Progenitor cell of endocrine pancreas (in vitro differentiated cells): ENCODE measurements around the gene SH3BP1. TPM values are rescaled to one million over a fixed set of nuclear protein-coding genes. Genes with fewer than 3 reads are reported as not detected.

ENCODE experiments used
- DNase-seq: peaks from one replicate; pipeline ENCODE4 v3.0.0; 2021; ENCODE audit warnings: low spot score; ENCODE audit not compliant: unreplicated experiment
- H3K27ac Mint-ChIP-seq: 2 replicates; pipeline ENCODE4 v1.8.0; 2021; ENCODE audit warnings: mild to moderate bottlenecking, moderate library complexity, mixed read lengths
- H3K27me3 Mint-ChIP-seq: 2 replicates; pipeline ENCODE4 v1.8.0; 2021; ENCODE audit warnings: mixed read lengths
- H3K36me3 Mint-ChIP-seq: 2 replicates; pipeline ENCODE4 v1.8.0; 2022; ENCODE audit warnings: mixed read lengths; ENCODE audit not compliant: insufficient read depth
- H3K4me1 Mint-ChIP-seq: 2 replicates; pipeline ENCODE4 v1.8.0; 2021; ENCODE audit warnings: low read depth, mixed read lengths
- H3K4me3 Mint-ChIP-seq: 2 replicates; pipeline ENCODE4 v1.8.0; 2021; ENCODE audit warnings: low read depth, mild to moderate bottlenecking, moderate library complexity, mixed read lengths
- H3K9me3 Mint-ChIP-seq: 2 replicates; pipeline ENCODE4 v1.8.0; 2021; ENCODE audit warnings: low read depth, mixed read lengths
- total RNA-seq: library from RNA; stranded (reverse); gene quantifications from 2 replicates; pipeline ENCODE4 v1.2.1, GENCODE V29; 2021
- TF ChIP-seq, protein P1 (sequence below): fragments of 200-600 bp; sonication (generic); IDR thresholded peaks from one replicate; pipeline ENCODE4 v1.5.0; 2021; ENCODE audit warnings: antibody characterized with exemption, mild to moderate bottlenecking; ENCODE audit not compliant: unreplicated experiment

SH3BP1 gene
- total RNA-seq, 1 donor from 2014 or later, result 27.4 TPM

GRCh38 chr22:37669586-37669985 lies 30.1 kb downstream of the SH3BP1 start:
- no peaks in the 10 kb centered on the region for H3K9me3 Mint-ChIP-seq
- no peaks in the 10 kb centered on the region for H3K4me1 Mint-ChIP-seq
- no peaks in the 10 kb centered on the region for H3K27me3 Mint-ChIP-seq
- DNase-seq, result no peak
- H3K36me3 Mint-ChIP-seq, result peaks cover 5% of the 10 kb centered on the region
- TF ChIP-seq, protein P1, sequence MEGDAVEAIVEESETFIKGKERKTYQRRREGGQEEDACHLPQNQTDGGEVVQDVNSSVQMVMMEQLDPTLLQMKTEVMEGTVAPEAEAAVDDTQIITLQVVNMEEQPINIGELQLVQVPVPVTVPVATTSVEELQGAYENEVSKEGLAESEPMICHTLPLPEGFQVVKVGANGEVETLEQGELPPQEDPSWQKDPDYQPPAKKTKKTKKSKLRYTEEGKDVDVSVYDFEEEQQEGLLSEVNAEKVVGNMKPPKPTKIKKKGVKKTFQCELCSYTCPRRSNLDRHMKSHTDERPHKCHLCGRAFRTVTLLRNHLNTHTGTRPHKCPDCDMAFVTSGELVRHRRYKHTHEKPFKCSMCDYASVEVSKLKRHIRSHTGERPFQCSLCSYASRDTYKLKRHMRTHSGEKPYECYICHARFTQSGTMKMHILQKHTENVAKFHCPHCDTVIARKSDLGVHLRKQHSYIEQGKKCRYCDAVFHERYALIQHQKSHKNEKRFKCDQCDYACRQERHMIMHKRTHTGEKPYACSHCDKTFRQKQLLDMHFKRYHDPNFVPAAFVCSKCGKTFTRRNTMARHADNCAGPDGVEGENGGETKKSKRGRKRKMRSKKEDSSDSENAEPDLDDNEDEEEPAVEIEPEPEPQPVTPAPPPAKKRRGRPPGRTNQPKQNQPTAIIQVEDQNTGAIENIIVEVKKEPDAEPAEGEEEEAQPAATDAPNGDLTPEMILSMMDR, result no peak
- H3K27ac Mint-ChIP-seq, result no peak overlapping the region
- no peak overlapping the region for H3K4me3 Mint-ChIP-seq

DNA sequence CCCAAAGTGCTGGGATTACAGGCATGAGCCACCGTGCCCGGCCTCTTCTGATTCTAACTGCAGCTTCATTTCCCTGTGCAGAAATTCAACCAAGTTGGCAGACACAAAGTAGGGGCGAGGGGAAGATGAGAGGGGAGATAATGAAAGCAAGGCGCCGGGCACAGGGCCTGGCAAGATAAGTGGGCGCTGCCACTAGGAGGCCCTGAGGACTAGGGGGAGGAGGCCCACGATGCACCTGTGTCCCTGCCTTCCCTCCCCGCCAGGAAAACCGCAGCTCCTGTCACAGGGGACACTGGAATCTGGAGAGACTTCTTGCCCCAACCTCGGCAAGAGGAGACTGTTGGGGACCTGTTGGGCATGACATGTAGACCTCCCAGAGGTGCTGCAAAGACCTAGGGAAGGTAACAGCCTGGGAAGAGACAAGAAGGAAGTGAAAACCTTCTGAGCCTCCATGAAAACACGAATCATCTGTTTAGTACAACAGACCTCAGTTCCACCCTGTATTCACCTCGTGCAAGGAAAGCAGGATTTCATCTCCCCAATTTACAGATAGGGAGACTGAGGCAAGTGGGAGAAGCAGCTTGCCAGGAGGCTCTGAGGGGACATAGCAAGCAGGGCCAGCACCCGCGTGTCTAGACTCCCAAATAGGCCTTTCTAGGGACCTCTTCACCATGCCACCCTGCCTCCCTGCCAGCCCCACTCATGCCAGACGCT lies 32.9 kb downstream of the SH3BP1 start:
- TF ChIP-seq, protein P1, result no peak
- no peak overlapping the region for H3K27ac Mint-ChIP-seq
- no peak for DNase-seq
- no peaks in the 10 kb centered on the region for H3K9me3 Mint-ChIP-seq
- no peak overlapping the region for H3K4me3 Mint-ChIP-seq
- peaks cover 9% of the 10 kb centered on the region for H3K27me3 Mint-ChIP-seq
- H3K4me1 Mint-ChIP-seq, result peaks cover 1% of the 10 kb centered on the region
- no peaks in the 10 kb centered on the region for H3K36me3 Mint-ChIP-seq

GRCh38 chr22:37672920-37673455 lies 33.5 kb downstream of the SH3BP1 start:
- peaks cover 11% of the 10 kb centered on the region for H3K27me3 Mint-ChIP-seq
- peaks cover 1% of the 10 kb centered on the region for H3K4me1 Mint-ChIP-seq
- H3K27ac Mint-ChIP-seq, result no peak overlapping the region
- no peaks in the 10 kb centered on the region for H3K9me3 Mint-ChIP-seq
- DNase-seq, result no peak
- TF ChIP-seq, protein P1, result no peak
- H3K36me3 Mint-ChIP-seq, result no peaks in the 10 kb centered on the region
- no peak overlapping the region for H3K4me3 Mint-ChIP-seq

GRCh38 chr22:37674248-37674647 lies 34.8 kb downstream of the SH3BP1 start:
- H3K4me3 Mint-ChIP-seq, result no peak overlapping the region
- no peaks in the 10 kb centered on the region for H3K9me3 Mint-ChIP-seq
- peaks cover 1% of the 10 kb centered on the region for H3K4me1 Mint-ChIP-seq
- H3K36me3 Mint-ChIP-seq, result no peaks in the 10 kb centered on the region
- TF ChIP-seq, protein P1, result no peak
- H3K27me3 Mint-ChIP-seq, result peaks cover 13% of the 10 kb centered on the region
- DNase-seq, result no peak
- no peak overlapping the region for H3K27ac Mint-ChIP-seq

GRCh38 chr22:37674951-37675929 lies 35.8 kb downstream of the SH3BP1 start, which contains the start of gene LGALS1:
LGALS1 (plus strand) TSS chr22:37675636; CDS start chr22:37675703, 67 bp downstream.
- no peak within 1 kb of the TSS for H3K4me3 Mint-ChIP-seq
- TF ChIP-seq, protein P1, result no peak
- H3K4me1 Mint-ChIP-seq, result peaks cover 1% of the 10 kb centered on the region
- H3K27ac Mint-ChIP-seq, result no peak within 1 kb of the TSS
- no peaks in the 10 kb centered on the region for H3K36me3 Mint-ChIP-seq
- DNase-seq, result no peak
- peaks cover 17% of the 10 kb centered on the region for H3K27me3 Mint-ChIP-seq
- no peaks in the 10 kb centered on the region for H3K9me3 Mint-ChIP-seq
